ENCODE data around the gene DTX3L.

- no peak for TF ChIP-seq CTCF (conservative IDR thresholded peaks at IDR 0.05; ENCODE audit: low read depth, low read length)
- no peak for TF ChIP-seq EZH2 (IDR thresholded peaks at IDR 0.05; ENCODE audit: borderline replicate concordance, low read depth, low read length, poor library complexity, severe bottlenecking)
Measured at GRCh38 chr3:122564155-122564912, at the start of gene DTX3L, which contains the start of gene PARP9.

All from A673 (cell line).